Liver (tissue), 9 donors: Measurements from ENCODE around the gene CCDC93. TPM values are rescaled to one million over a fixed set of nuclear protein-coding genes. Genes with fewer than 3 reads are reported as not detected.

Experiments used
- DNase-seq: peaks from one replicate; pipeline ENCODE4 v3.0.0-alpha.2; 2017; ENCODE audit warnings: low spot score
- H3K27ac ChIP-seq, 2 donors: one replicate each; pipeline ENCODE4 v1.7.0; 2013; ENCODE audit warnings: inconsistent platforms in 2 of 2, low read length in 2 of 2, control low read depth in 1 of 2, low read depth in 1 of 2, mild to moderate bottlenecking in 1 of 2
- H3K27me3 ChIP-seq, 4 donors: one replicate each; pipeline versions ENCODE4 v1.6.1 to v1.7.0; 2013; ENCODE audit warnings: low read length in 3 of 4, inconsistent platforms in 1 of 4, mild to moderate bottlenecking in 1 of 4, moderate library complexity in 1 of 4; ENCODE audit not compliant: control insufficient read depth in 4 of 4, insufficient read depth in 4 of 4
- H3K36me3 ChIP-seq, 4 donors: one replicate each; pipeline versions ENCODE4 v1.6.1 to v1.7.0; 2013; ENCODE audit warnings: low read length in 3 of 4, mild to moderate bottlenecking in 3 of 4, low read depth in 1 of 4, moderate library complexity in 1 of 4; ENCODE audit not compliant: control insufficient read depth in 4 of 4, insufficient read depth in 3 of 4
- H3K4me1 ChIP-seq, 4 donors: one replicate each; pipeline versions ENCODE4 v1.6.1 to v1.7.0; 2013; ENCODE audit warnings: low read length in 3 of 4, mild to moderate bottlenecking in 3 of 4, moderate library complexity in 1 of 4; ENCODE audit not compliant: control insufficient read depth in 4 of 4, insufficient read depth in 4 of 4
- H3K4me3 ChIP-seq, 3 donors: one replicate each; pipeline versions ENCODE4 v1.6.1 to v1.7.0; 2013; ENCODE audit warnings: low read length in 3 of 3, control low read depth in 1 of 3, low read depth in 1 of 3, mild to moderate bottlenecking in 1 of 3
- H3K9ac ChIP-seq, 2 donors: one replicate each; pipeline ENCODE4 v1.7.0; 2013; ENCODE audit warnings: low read length in 2 of 2, mild to moderate bottlenecking in 2 of 2, moderate library complexity in 2 of 2, control low read depth in 1 of 2, low read depth in 1 of 2
- H3K9me3 ChIP-seq, 4 donors: one replicate each; pipeline versions ENCODE4 v1.6.1 to v1.7.0; 2013; ENCODE audit warnings: low read length in 3 of 4; ENCODE audit not compliant: control insufficient read depth in 4 of 4
- ATF3 ChIP-seq: IDR thresholded peaks from 2 replicates; pipeline ENCODE4 v1.6.1; 2016; ENCODE audit warnings: antibody characterized with exemption
- CTCF ChIP-seq: fragments of 150-350 bp; IDR thresholded peaks from 2 replicates; pipeline ENCODE4 v1.5.1; 2017; ENCODE audit warnings: improper control_type of control experiment, low read depth, low read length; ENCODE audit not compliant: missing input control
- EGR1 ChIP-seq, 2 donors: IDR thresholded peaks; 2 replicates each; pipeline ENCODE4 v1.6.1; 2016 to 2018; ENCODE audit warnings: antibody characterized with exemption in 2 of 2, low read depth in 2 of 2
- FOXA1 ChIP-seq: IDR thresholded peaks from 2 replicates; pipeline ENCODE4 v1.6.1; 2016; ENCODE audit warnings: antibody characterized with exemption
- FOXA2 ChIP-seq: IDR thresholded peaks from 2 replicates; pipeline ENCODE4 v1.6.1; 2016; ENCODE audit warnings: antibody characterized with exemption
- GABPA ChIP-seq, 2 donors: IDR thresholded peaks in 1 of 2; conservative IDR thresholded peaks in 1 of 2; 2 replicates each; pipeline ENCODE4 v1.6.1; 2016; ENCODE audit warnings: antibody characterized with exemption in 2 of 2, mild to moderate bottlenecking in 1 of 2, moderate library complexity in 1 of 2
- HNF4A ChIP-seq, 2 donors: conservative IDR thresholded peaks; 2 replicates each; pipeline ENCODE4 v1.6.1; 2016; ENCODE audit warnings: antibody characterized with exemption in 2 of 2, mild to moderate bottlenecking in 2 of 2
- HNF4G ChIP-seq: IDR thresholded peaks from 2 replicates; pipeline ENCODE4 v1.6.1; 2016; ENCODE audit warnings: antibody characterized with exemption
- MAX ChIP-seq: IDR thresholded peaks from 2 replicates; pipeline ENCODE4 v1.6.1; 2016; ENCODE audit warnings: antibody characterized with exemption
- NR2F2 ChIP-seq: IDR thresholded peaks from 2 replicates; pipeline ENCODE4 v1.6.1; 2016; ENCODE audit warnings: antibody characterized with exemption
- RAD21 ChIP-seq, 2 donors: IDR thresholded peaks; 2 replicates each; pipeline ENCODE4 v1.6.1; 2016; ENCODE audit warnings: antibody characterized with exemption in 2 of 2, mild to moderate bottlenecking in 2 of 2
- REST ChIP-seq: IDR thresholded peaks from 2 replicates; pipeline ENCODE4 v1.6.1; 2016; ENCODE audit warnings: antibody characterized with exemption, mild to moderate bottlenecking
- RXRA ChIP-seq, 2 donors: IDR thresholded peaks; 2 replicates each; pipeline ENCODE4 v1.6.1; 2017 to 2018; ENCODE audit warnings: antibody characterized with exemption in 2 of 2, mild to moderate bottlenecking in 1 of 2
- SP1 ChIP-seq: IDR thresholded peaks from 2 replicates; pipeline ENCODE4 v1.6.1; 2018; ENCODE audit warnings: antibody characterized with exemption, mild to moderate bottlenecking
- TAF1 ChIP-seq: conservative IDR thresholded peaks from 2 replicates; pipeline ENCODE4 v1.6.1; 2016; ENCODE audit warnings: antibody characterized with exemption, mild to moderate bottlenecking
- YY1 ChIP-seq: IDR thresholded peaks from 2 replicates; pipeline ENCODE4 v1.6.1; 2016; ENCODE audit warnings: antibody characterized with exemption, mild to moderate bottlenecking
- WGBS: extraction: QIAGEN DNeasy Blood & Tissue Kit; methylation state at CpG from one replicate; pipeline ENCODE4 v1.1.7; 2013; 5-methylcytosine and 5-hydroxymethylcytosine counted together
- polyA plus RNA-seq, 2 donors: library from polyadenylated mRNA; stranded (reverse) in 1 of 2; unstranded in 1 of 2; fragments of 200-250 nt in 1 of 2; fragments of >200 nt in 1 of 2; fragmentation: Nextera tagmentation in 1 of 2; extraction: Ambion mirVana in 1 of 2; gene quantifications; one replicate each; pipeline versions ENCODE4 v1.2.1 to v1.2.3, GENCODE V29; 2013 to 2015
- total RNA-seq, 2 donors: library from RNA; depleted of rRNA; stranded (reverse); fragments of >200 nt; gene quantifications; one replicate each; pipeline ENCODE4 v1.2.3, GENCODE V29; 2014
- donor health status: healthy.
- donor health status: healthy.
- donor health status: healthy.
- donor health status: healthy.
- donor health status: healthy.

CCDC93 gene
- total and polyA plus RNA-seq, 4 donors = 4.0 to 14.2 (median 8.5) TPM

- H3K4me3 ChIP-seq = no peak overlapping the region
- H3K27me3 ChIP-seq = no peaks in the 10 kb centered on the region
- no peak for DNase-seq
- no peak overlapping the region for H3K27ac ChIP-seq
- no peak for TF ChIP-seq HNF4G
- no peak for TF ChIP-seq ATF3
- TF ChIP-seq FOXA1 = no peak
- TF ChIP-seq RAD21 (IDR thresholded peaks at IDR 0.05) = no peak
- no peak for TF ChIP-seq TAF1
- no peak for TF ChIP-seq CTCF
- no peak for TF ChIP-seq RXRA (IDR thresholded peaks at IDR 0.05)
- TF ChIP-seq YY1 = no peak
- no peak for TF ChIP-seq FOXA2
- no peak for TF ChIP-seq GABPA (IDR thresholded peaks at IDR 0.05 in 1 of 2, conservative IDR thresholded peaks at IDR 0.05 in 1 of 2)
- no peak for TF ChIP-seq EGR1 (IDR thresholded peaks at IDR 0.05; ENCODE audit: low read depth in 2 of 2)
- TF ChIP-seq SP1 = no peak
- no peak for TF ChIP-seq HNF4A (conservative IDR thresholded peaks at IDR 0.05)
- TF ChIP-seq REST = no peak
- TF ChIP-seq NR2F2 = no peak
- H3K4me1 ChIP-seq = peaks cover 0 to 7% (median 0%) of the 10 kb centered on the region in 4 donors
- H3K9ac ChIP-seq = no peak overlapping the region
- 79% methylated on average over 1 of the region's 1 CpG for WGBS
- H3K36me3 ChIP-seq = peaks cover 9 to 43% (median 33%) of the 10 kb centered on the region in 4 donors
- no peaks in the 10 kb centered on the region for H3K9me3 ChIP-seq
These were observed 7.5 kb downstream of the CCDC93 start for GRCh38 chr2:118006326-118006725.

- no peak overlapping the region for H3K9ac ChIP-seq
- TF ChIP-seq CTCF = peak; percentile 81
- no peak for TF ChIP-seq MAX
- TF ChIP-seq GABPA (IDR thresholded peaks at IDR 0.05 in 1 of 2, conservative IDR thresholded peaks at IDR 0.05 in 1 of 2) = peak in 1 of 2 donors; percentile 27
- no peak for TF ChIP-seq ATF3
- TF ChIP-seq RAD21 (IDR thresholded peaks at IDR 0.05) = peak; percentile 89 to 94
- no peak overlapping the region for H3K4me3 ChIP-seq
- H3K27me3 ChIP-seq = no peaks in the 10 kb centered on the region
- peaks cover 0 to 7% (median 0%) of the 10 kb centered on the region in 4 donors for H3K4me1 ChIP-seq
- peaks cover 9 to 56% (median 48%) of the 10 kb centered on the region in 4 donors for H3K36me3 ChIP-seq
- H3K9me3 ChIP-seq = no peaks in the 10 kb centered on the region
- no peak overlapping the region for H3K27ac ChIP-seq
- WGBS = 13% methylated on average over 3 of the region's 3 CpGs
- peak; percentile 44 for DNase-seq
These were observed 10.5 kb downstream of the CCDC93 start for GRCh38 chr2:118003396-118003824.
